GM12873 (cell line): ENCODE data around the gene MGLL.

Experiments
- CTCF ChIP-seq: IDR thresholded peaks from 2 replicates; pipeline ENCODE4 v1.5.1; 2012; ENCODE audit warnings: low read depth, mild to moderate bottlenecking, moderate library complexity, low read length, control low read depth; ENCODE audit not compliant: insufficient read depth; ENCODE audit errors: missing control alignments

The MGLL gene

GRCh38 chr3:127770671-127771355 is 51.5 kb downstream of the MGLL start:
- TF ChIP-seq CTCF, result no peak

- TF ChIP-seq CTCF, result no peak
Measured at GRCh38 chr3:127769284-127770081, 52.8 kb downstream of the MGLL start.

GRCh38 chr3:127768346-127769008 is 53.8 kb downstream of the MGLL start:
- TF ChIP-seq CTCF, result no peak

- TF ChIP-seq CTCF, result no peak
Measured at GRCh38 chr3:127767126-127767525, 55.2 kb downstream of the MGLL start.

GRCh38 chr3:127765735-127766134 is 56.6 kb downstream of the MGLL start:
- TF ChIP-seq CTCF, result no peak

GRCh38 chr3:127764841-127765362 is 57.4 kb downstream of the MGLL start:
- no peak for TF ChIP-seq CTCF

- TF ChIP-seq CTCF, result no peak
Measured at GRCh38 chr3:127764301-127764700, 58.0 kb downstream of the MGLL start.
